ENCODE results near the gene MLN.

DNA sequence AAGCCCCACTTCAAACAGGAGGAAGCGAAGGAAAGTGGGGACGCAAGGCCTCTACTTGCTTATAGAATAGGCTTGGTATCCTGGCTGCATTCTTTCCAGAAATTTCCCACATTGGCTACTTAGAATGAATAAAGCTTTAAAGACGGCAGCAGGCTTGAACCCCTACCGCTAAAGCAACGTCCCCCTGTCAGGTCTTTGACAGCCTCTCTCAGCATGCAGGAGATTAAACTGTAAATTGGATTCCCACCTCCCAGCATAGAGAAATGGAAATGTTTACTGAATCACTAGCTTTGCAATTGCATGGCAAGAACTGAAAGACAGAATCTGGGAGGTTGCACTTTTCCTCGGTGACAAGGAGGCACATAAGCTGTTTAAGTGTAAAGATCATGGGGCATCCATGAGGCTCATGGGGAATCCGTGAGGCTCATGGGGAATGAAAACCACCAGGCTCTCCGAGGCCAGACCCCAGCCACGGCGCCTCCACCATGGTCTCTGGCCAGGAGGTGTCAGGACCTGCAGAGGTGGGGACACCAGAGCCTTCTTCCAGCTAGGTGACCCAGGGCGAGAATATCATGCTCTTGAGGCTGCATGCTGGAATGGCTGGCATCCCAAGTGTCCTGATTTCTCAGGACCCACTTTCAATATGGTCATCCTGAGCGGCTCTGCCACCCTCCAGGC, 25.2 kb downstream of the MLN start:
- TF ChIP-seq POLR2A (IDR thresholded peaks at IDR 0.05) = no peak
- TF ChIP-seq, protein P1, sequence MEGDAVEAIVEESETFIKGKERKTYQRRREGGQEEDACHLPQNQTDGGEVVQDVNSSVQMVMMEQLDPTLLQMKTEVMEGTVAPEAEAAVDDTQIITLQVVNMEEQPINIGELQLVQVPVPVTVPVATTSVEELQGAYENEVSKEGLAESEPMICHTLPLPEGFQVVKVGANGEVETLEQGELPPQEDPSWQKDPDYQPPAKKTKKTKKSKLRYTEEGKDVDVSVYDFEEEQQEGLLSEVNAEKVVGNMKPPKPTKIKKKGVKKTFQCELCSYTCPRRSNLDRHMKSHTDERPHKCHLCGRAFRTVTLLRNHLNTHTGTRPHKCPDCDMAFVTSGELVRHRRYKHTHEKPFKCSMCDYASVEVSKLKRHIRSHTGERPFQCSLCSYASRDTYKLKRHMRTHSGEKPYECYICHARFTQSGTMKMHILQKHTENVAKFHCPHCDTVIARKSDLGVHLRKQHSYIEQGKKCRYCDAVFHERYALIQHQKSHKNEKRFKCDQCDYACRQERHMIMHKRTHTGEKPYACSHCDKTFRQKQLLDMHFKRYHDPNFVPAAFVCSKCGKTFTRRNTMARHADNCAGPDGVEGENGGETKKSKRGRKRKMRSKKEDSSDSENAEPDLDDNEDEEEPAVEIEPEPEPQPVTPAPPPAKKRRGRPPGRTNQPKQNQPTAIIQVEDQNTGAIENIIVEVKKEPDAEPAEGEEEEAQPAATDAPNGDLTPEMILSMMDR (IDR thresholded peaks at IDR 0.05) = no peak
- no peak for TF ChIP-seq POLR2AphosphoS5 (IDR thresholded peaks at IDR 0.05)
- TF ChIP-seq EP300 (IDR thresholded peaks at IDR 0.05) = no peak
